H1 (cell line): Measurements from ENCODE around the gene HRH2.

Experiments used
- ATF2 ChIP-seq: IDR thresholded peaks from 2 replicates; pipeline ENCODE4 v1.6.1; 2012; ENCODE audit warnings: low read length, inconsistent platforms
- CEBPB ChIP-seq: IDR thresholded peaks from 2 replicates; pipeline ENCODE4 v1.6.1; 2012; ENCODE audit warnings: low read depth, low read length
- CTCF ChIP-seq, 3 experiments: IDR thresholded peaks; 1 replicate in 2 of 3; 2 replicates in 1 of 3; pipeline versions ENCODE4 v1.5.1 to v1.6.1; 2011; ENCODE audit warnings: low read length in 3 of 3, mild to moderate bottlenecking in 3 of 3, inconsistent platforms in 2 of 3, low read depth in 1 of 3, moderate library complexity in 1 of 3; ENCODE audit not compliant: insufficient read depth in 1 of 3; ENCODE audit errors: control extremely low read depth in 1 of 3
- EZH2 ChIP-seq: fragments of 200-600 bp; sonication (generic); IDR thresholded peaks from 2 replicates; pipeline ENCODE4 v1.7.1; 2012; ENCODE audit warnings: low read depth, mild to moderate bottlenecking, moderate library complexity, low read length, inconsistent platforms; ENCODE audit not compliant: severe bottlenecking
- RAD21 ChIP-seq, 2 experiments: IDR thresholded peaks in 1 of 2; conservative IDR thresholded peaks in 1 of 2; 2 replicates each; pipeline ENCODE4 v1.6.1; 2011; ENCODE audit warnings: low read depth in 2 of 2, low read length in 2 of 2, improper control_type of control experiment in 1 of 2, inconsistent platforms in 1 of 2, mild to moderate bottlenecking in 1 of 2, moderate library complexity in 1 of 2
- SP1 ChIP-seq: IDR thresholded peaks from 2 replicates; pipeline ENCODE4 v1.6.1; 2011; ENCODE audit warnings: low read depth, low read length
- YY1 ChIP-seq: IDR thresholded peaks from 2 replicates; pipeline ENCODE4 v1.6.1; 2011; ENCODE audit warnings: low read depth, mild to moderate bottlenecking, low read length

- TF ChIP-seq CEBPB (no peak), YY1 (no peak), RAD21 (IDR thresholded peaks at IDR 0.05 in 1 of 2, conservative IDR thresholded peaks at IDR 0.05 in 1 of 2; ENCODE audit: low read depth in 2 of 2, low read length in 2 of 2) (no peak), ATF2 (no peak), SP1 (no peak), EZH2 (no peak), CTCF (IDR thresholded peaks at IDR 0.05; ENCODE audit: control extremely low read depth in 1 of 3, insufficient read depth in 1 of 3, low read depth in 1 of 3, low read length in 3 of 3) (no peak)
Observed at GRCh38 chr5:175690025-175690424, 32.2 kb downstream of the HRH2 start.
